Activated CD4-positive, alpha-beta T cell treated with anti-CD3 and anti-CD28 coated beads, Interleukin-2, amount 50 U/mL, for 24 hours (primary cell): ENCODE measurements around the gene SERPINE3.

Experiments
- DNase-seq, 2 donors: peaks; one replicate each; pipeline ENCODE4 v3.0.0-alpha.2; 2020; ENCODE audit warnings: low read depth in 1 of 2, low spot score in 1 of 2

Gene SERPINE3

DNA sequence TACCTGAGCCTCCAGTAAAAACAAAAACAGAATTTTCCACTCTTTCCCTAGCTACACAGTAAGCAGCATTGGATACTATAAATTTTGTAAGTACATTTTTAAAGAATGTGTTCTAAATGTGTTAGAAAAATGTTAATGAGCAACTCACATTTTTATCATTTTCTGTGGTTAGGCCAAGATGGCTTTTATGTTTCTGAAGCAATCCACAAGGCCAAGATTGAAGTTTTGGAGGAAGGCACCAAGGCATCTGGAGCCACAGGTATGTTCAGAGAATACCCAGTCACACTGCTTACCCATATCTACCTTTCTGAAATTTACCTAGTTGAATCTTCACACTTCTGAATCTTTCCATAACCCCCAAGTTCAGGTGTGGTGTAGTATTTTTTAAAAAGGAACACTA, 21.6 kb downstream of the SERPINE3 start:
- DNase-seq: no peak

DNA sequence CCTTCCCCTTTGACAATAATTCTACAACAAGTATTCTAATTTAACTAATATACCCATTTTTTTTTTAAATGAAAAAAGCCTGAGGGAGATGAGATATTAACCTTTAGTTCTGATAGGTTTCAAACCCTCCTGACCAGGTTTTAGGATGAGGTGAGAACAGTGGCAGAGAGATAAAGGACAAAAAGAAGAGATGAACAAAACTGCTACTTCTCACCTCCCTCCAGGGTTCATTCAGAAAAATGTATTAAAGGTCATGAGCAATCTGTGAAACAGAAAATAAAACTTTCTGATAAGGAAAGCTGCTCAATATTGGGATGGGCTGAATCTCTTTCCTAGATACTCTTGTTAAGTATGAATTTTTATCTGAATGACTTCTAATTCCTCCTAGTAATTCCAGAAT, 24.1 kb downstream of the SERPINE3 start:
- DNase-seq: no peak

DNA sequence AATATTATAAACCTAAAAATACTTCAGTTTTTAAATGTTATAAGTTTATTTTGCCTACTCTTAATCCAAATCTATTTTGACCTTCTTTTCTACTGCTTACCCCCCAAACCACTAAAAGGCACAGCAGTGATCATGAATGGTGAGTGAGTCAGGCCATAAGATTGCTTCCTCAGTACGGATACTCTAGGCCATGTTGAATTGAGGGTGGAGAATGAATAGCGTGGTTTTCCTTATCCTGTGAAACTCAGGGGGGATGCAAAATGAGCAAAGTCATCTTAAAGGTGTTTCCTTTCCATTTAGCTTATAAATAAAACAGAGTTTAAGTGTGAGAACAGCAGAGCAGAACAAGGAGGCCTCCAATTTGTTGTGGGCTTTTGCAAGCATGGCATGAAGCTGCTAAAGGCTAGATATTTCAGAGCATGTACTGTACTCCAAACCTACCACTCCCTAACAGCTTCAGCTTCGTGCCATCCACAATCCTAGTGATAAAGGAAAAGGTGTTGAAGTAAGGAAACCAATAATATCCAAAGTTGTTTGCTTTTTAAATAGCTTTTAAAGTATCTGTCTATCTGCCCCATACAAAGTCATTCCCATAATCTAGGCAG, 25.0 kb downstream of the SERPINE3 start:
- no peak for DNase-seq

DNA sequence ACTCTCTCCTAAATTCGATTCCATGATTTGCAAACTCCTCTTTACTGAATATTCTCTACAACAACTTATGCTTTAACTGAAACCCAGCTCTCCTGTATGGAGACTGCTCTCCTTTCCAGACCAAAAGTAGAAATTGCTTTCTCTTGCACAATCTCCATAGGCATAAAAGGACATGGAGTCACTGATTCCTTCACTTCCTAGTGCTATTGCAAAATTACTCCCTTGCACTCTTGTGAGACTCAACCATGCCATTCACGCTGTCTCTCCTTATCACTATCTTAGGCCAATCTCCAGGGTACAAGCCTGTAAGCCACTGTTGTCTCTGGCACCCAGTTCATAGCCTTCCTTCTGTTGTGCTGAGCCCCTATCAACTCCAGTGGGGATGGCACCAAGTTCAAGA, 30.6 kb downstream of the SERPINE3 start:
- DNase-seq: no peak

DNA sequence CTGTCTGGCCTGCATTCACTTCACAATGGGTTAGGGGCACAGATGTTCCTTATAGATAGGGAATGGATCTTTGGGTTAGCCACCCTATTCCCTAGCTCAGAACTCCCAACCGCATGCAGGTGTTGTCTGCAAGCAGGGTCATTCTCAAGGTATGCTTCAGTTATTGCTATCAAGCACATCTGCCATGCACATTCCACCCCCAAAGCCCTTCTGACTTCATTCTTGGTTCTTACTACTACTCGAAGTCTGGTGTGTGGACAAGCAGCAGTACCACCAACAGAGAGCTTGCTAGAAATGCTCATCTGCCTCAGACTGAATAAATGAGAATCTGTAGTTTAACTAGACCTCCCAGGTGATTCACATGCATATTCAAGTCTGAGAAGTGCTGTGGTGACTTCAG, 31.3 kb downstream of the SERPINE3 start:
- DNase-seq: no peak

DNA sequence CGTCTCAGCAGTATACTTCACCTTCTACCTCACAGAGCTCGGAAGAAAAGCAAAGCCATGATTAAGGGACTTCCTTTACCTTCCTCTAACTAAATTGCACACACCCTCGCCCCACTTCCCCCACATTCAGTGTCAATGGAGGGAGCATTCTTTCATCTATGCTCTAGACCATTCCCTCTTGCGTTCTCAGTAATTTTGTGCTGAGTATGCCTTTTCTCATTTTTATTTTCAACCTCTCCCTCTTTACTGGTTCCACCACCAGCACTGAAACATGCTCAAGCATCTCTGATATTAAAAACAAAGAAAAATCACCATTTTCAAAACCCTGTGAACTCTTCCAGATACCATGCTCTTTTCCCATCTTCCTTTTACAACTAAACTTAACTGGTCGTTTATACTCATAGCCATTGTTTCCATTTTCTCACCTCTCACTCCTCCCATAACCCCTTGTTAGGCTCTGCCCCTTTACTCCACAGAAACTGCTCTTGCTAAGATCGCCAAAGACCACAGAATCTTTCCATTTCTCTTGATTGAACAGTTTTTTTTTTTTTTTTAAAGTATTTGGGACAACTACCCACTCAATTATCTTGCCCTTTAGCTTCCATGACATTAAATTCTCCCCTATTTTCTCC, 32.4 kb downstream of the SERPINE3 start:
- DNase-seq: no peak

DNA sequence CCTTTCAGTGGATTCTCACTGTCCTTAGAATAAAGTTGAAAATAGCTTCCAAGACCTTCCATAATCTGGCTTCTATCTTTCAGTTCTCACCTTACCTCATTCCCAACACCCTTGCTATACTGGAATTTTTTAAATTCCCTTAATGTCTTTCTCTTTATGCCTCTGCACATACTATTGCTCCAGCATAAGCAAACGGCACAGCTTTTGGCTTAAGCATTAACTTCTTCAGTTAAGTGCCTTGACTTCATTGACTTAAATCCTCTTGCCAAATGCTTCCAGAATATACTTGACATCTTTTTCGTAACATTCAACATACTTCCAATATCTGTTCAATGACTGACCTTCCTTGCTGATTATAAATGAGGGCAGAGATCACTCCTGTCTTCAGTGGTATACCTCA, 34.0 kb downstream of the SERPINE3 start:
- DNase-seq: no peak

DNA sequence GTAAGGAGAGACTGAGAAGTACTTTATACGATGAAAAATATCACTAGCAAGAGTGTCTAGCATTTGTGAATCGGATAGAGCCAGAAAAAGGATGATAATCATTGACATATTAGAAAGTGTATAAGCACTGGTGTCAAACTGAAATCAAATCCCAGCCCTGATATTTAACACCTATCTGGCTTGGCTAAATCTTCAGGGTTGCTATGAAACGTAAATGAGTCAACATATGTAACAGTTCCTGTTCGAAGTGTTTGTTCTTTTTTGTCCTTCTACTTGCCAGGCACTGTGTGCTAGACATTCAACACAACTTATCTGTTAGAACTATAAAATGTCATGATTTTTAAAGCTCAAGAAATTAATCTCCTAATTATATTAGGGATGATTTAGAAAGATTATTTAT, 40.8 kb downstream of the SERPINE3 start:
- no peak for DNase-seq

DNA sequence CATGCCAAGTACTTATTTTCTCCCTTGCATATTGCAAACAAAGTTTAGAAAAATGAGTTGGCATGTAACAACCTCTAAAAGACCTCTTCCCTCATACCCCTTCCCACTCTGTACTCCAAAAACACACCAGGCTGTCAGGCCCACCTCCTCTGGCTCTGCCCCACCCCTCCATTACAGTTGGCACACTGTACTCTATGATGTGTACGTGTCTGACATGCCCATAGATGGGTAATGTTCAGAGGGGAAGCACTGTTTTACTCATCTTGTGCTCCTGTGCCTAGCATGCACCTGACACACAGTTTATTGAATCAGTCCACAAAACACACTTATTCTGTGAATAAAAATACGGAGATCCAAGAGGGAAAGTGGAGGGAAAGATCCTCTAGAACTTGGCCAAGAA, 45.6 kb downstream of the SERPINE3 start:
- no peak for DNase-seq

DNA sequence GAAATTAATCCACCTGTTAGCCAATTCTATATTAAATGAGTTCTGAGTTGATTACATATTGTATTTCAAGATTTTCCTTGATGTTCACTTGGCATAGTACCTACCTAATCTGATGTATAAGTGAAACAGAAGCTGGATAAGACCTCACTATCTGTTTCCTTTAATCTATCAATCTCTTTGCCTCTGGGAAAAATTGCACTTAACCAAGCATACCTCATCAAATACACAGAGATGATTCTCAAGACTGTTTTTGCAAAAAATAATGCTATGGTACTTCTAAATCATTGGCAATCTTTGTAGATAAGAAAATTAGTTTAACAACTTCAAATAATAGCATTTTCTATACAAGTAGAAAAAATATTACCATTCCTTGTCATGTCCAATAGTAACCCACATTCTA, 55.2 kb downstream of the SERPINE3 start:
- DNase-seq: no peak

DNA sequence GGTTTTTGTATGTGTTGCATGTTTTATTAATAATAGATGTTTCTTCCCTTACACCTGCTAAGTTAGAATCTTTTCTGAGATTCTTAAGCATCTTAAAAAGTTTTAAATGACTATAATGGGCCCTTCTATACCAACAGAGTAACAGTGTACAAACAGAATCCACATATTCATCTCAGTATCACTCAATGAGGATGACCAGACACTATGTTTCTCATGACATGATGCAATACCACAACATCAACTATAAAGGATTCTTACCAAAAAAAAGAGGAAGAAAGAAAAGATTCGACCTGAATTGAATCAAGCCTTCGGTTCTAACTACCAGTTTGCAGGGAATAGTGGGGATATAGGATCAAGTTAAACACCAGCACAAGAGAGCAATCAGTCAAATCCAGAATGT, 56.9 kb downstream of the SERPINE3 start:
- no peak for DNase-seq

DNA sequence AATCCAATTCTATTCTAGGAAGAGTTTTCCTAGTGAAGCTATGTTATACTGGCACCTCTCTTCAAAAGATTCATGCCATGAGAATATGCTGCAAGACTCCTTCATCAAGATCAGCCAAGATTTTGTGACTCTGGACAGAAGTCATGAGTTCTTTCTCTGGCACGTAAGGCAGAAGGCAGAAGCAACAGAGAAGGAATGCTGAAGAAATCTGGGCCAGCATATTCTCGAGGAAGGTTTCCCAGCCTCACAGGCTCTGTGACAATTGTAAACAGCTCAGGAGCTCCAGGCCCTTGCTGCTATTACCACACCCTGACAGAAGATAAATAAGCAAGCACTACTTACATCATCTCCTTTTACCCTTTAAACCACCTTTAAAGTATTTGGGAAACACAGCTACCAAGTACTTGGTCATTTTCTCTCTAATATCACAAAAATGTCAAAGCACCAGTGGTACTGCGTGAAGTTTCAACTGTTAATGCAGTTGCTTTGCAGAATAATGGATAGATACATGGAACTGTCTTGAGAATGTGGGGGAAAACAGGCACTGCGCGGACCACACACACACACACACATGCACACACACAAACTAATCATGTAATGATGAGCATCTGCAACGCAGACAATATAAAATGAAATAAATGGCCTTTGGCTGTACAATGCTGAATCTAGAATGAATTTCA, 57.9 kb downstream of the SERPINE3 start:
- DNase-seq: no peak

DNA sequence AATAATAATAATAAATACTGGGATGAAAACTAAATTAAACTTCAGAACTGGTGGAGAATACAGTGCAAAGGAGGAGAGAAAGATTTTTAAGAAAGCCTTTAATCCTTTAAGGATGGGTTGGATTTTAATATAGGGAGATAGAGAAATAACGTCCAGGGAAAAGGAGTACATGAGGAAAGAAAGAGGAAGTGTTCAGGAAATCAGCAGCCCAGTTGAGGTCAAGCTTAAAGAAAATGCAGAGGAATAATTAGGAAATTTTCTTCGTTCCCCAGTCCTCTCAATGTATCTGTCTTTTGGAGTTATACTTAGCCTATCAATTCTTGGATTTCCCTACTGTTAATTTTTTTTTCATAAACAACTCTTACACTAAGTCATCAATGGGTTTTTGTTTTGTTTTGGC, 65.7 kb downstream of the SERPINE3 start:
- DNase-seq: no peak

DNA sequence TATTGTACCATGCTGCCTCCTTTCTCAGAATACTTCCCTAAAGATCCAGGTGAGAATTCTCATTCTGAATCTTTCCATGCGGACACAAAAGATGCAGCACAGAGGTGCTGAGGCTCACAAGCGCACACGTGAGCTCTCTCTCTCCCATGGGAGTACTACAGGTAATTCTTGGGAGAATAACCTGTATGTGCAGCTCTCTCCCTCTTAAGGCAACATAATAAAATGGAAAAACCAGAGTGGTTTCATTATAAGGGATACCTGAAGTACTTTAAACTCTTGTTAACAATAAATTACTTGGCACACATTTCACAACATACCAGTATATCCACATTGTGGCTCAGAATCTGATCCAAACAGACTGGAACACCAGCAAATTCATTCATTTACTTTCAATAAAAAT, 72.9 kb downstream of the SERPINE3 start:
- DNase-seq: no peak
